ENCODE measurements around the gene RAE1.

GRCh38 chr20:57421253-57422220 lies 70.5 kb downstream of the RAE1 start:
- TF ChIP-seq EZH2 (IDR thresholded peaks at IDR 0.05): no peak
- TF ChIP-seq POLR2AphosphoS5 (IDR thresholded peaks at IDR 0.05; ENCODE audit: borderline replicate concordance, low read depth, low read length): no peak
- TF ChIP-seq FOXP2 (optimal IDR thresholded peaks at IDR 0.05; ENCODE audit: control extremely low read depth, extremely low read length, insufficient read depth): no peak
